ENCODE data around the gene DAB1.

The DAB1 gene

GRCh38 chr1:57423656-57424211, at the start of gene DAB1:
Gene DAB1 (minus strand): TSS chr1:57424060. CDS start chr1:57291030, 133,030 bp downstream.
- no peak for FAIRE-seq
- DNase-seq (ENCODE audit: insufficient read length, low spot score): no peak
- no peak for TF ChIP-seq POLR2A (IDR thresholded peaks at IDR 0.05; ENCODE audit: low read depth, low read length)

GRCh38 chr1:57473448-57473847, 49.6 kb upstream of the DAB1 start:
- no peak for TF ChIP-seq POLR2A (IDR thresholded peaks at IDR 0.05; ENCODE audit: low read depth, low read length)
- FAIRE-seq: no peak
- no peak for DNase-seq (ENCODE audit: insufficient read length, low spot score)

GRCh38 chr1:57471995-57472394, 48.1 kb upstream of the DAB1 start:
- no peak for TF ChIP-seq POLR2A (IDR thresholded peaks at IDR 0.05; ENCODE audit: low read depth, low read length)
- FAIRE-seq (no peak), DNase-seq (ENCODE audit: insufficient read length, low spot score) (no peak)

GRCh38 chr1:57470036-57470435, 46.2 kb upstream of the DAB1 start:
- no peak for FAIRE-seq
- DNase-seq (ENCODE audit: insufficient read length, low spot score): no peak
- no peak for TF ChIP-seq POLR2A (IDR thresholded peaks at IDR 0.05; ENCODE audit: low read depth, low read length)

- no peak for TF ChIP-seq POLR2A (IDR thresholded peaks at IDR 0.05; ENCODE audit: low read depth, low read length)
- FAIRE-seq (no peak), DNase-seq (ENCODE audit: insufficient read length, low spot score) (no peak)
Observed at GRCh38 chr1:57468641-57469523, 45.0 kb upstream of the DAB1 start.

GRCh38 chr1:57467830-57468229, 44.0 kb upstream of the DAB1 start:
- FAIRE-seq (no peak), DNase-seq (ENCODE audit: insufficient read length, low spot score) (no peak)
- TF ChIP-seq POLR2A (IDR thresholded peaks at IDR 0.05; ENCODE audit: low read depth, low read length): no peak

- no peak for TF ChIP-seq POLR2A (IDR thresholded peaks at IDR 0.05; ENCODE audit: low read depth, low read length)
- no peak for DNase-seq (ENCODE audit: insufficient read length, low spot score)
- no peak for FAIRE-seq
Observed at GRCh38 chr1:57464756-57465155, 40.9 kb upstream of the DAB1 start.

GRCh38 chr1:57463343-57463742, 39.5 kb upstream of the DAB1 start:
- TF ChIP-seq POLR2A (IDR thresholded peaks at IDR 0.05; ENCODE audit: low read depth, low read length): no peak
- DNase-seq (ENCODE audit: insufficient read length, low spot score): no peak
- FAIRE-seq: no peak

GRCh38 chr1:57461405-57461804, 37.5 kb upstream of the DAB1 start:
- DNase-seq (ENCODE audit: insufficient read length, low spot score) (no peak), FAIRE-seq (no peak)
- no peak for TF ChIP-seq POLR2A (IDR thresholded peaks at IDR 0.05; ENCODE audit: low read depth, low read length)

- no peak for FAIRE-seq
- no peak for DNase-seq (ENCODE audit: insufficient read length, low spot score)
- no peak for TF ChIP-seq POLR2A (IDR thresholded peaks at IDR 0.05; ENCODE audit: low read depth, low read length)
Observed at GRCh38 chr1:57451516-57451915, 27.7 kb upstream of the DAB1 start.

GRCh38 chr1:57450981-57451380, 27.1 kb upstream of the DAB1 start:
- FAIRE-seq: no peak
- TF ChIP-seq POLR2A (IDR thresholded peaks at IDR 0.05; ENCODE audit: low read depth, low read length): no peak
- no peak for DNase-seq (ENCODE audit: insufficient read length, low spot score)

GRCh38 chr1:57447551-57447950, 23.7 kb upstream of the DAB1 start:
- no peak for DNase-seq (ENCODE audit: insufficient read length, low spot score)
- TF ChIP-seq POLR2A (IDR thresholded peaks at IDR 0.05; ENCODE audit: low read depth, low read length): no peak

GRCh38 chr1:57443004-57443403, 19.1 kb upstream of the DAB1 start:
- DNase-seq (ENCODE audit: insufficient read length, low spot score) (no peak), FAIRE-seq (no peak)
- TF ChIP-seq POLR2A (IDR thresholded peaks at IDR 0.05; ENCODE audit: low read depth, low read length): no peak

More at GRCh38 chr1:57447551-57447950, 23.7 kb upstream of the DAB1 start:
- no peak for FAIRE-seq

GRCh38 chr1:57440096-57440495, 16.2 kb upstream of the DAB1 start:
- no peak for DNase-seq (ENCODE audit: insufficient read length, low spot score)
- FAIRE-seq: no peak

GRCh38 chr1:57431400-57431799, 7.5 kb upstream of the DAB1 start:
- no peak for FAIRE-seq
- no peak for DNase-seq (ENCODE audit: insufficient read length, low spot score)
- no peak for TF ChIP-seq POLR2A (IDR thresholded peaks at IDR 0.05; ENCODE audit: low read depth, low read length)

More at GRCh38 chr1:57440096-57440495, 16.2 kb upstream of the DAB1 start:
- no peak for TF ChIP-seq POLR2A (IDR thresholded peaks at IDR 0.05; ENCODE audit: low read depth, low read length)

All from H54 (cell line).